Natural killer cell treated with Interleukin-12 subunit alpha and Interleukin-12 subunit beta and Interleukin-15 and Interleukin-18, amount 100 ng/mL, for 72 hours (primary cell): ENCODE data around the gene SMARCAD1. TPM values are rescaled to one million over a fixed set of nuclear protein-coding genes. Genes with fewer than 3 reads are reported as not detected.

Experiments
- ATAC-seq, 2 donors: fragments of 150-1000 bp; cut with Tn5 transposase in 1 of 2; sonication (Bioruptor Pico), chemical (Tn5 transposase) in 1 of 2; 2 replicates each; pipeline ENCODE4 v1.10.0; 2021
- DNase-seq: peaks from one replicate; pipeline ENCODE4 v3.0.0; 2022; ENCODE audit warnings: low spot score
- H3K27ac Mint-ChIP-seq, 2 donors: 1 replicate in 1 of 2; 2 replicates in 1 of 2; pipeline ENCODE4 v1.8.0; 2022; ENCODE audit warnings: mixed read lengths in 2 of 2, mild to moderate bottlenecking in 1 of 2, moderate library complexity in 1 of 2
- H3K27me3 Mint-ChIP-seq, 2 donors: 1 replicate in 1 of 2; 2 replicates in 1 of 2; pipeline ENCODE4 v1.8.0; 2022; ENCODE audit warnings: mixed read lengths in 2 of 2
- H3K36me3 Mint-ChIP-seq: one replicate; pipeline ENCODE4 v1.8.0; 2022; ENCODE audit warnings: mixed read lengths
- H3K4me1 Mint-ChIP-seq, 2 donors: 1 replicate in 1 of 2; 2 replicates in 1 of 2; pipeline ENCODE4 v1.8.0; 2022; ENCODE audit warnings: low read depth in 2 of 2, mixed read lengths in 2 of 2, mild to moderate bottlenecking in 1 of 2
- H3K4me3 Mint-ChIP-seq: one replicate; pipeline ENCODE4 v1.8.0; 2022; ENCODE audit warnings: mixed read lengths
- H3K9me3 Mint-ChIP-seq: 2 replicates; pipeline ENCODE4 v1.8.0; 2022; ENCODE audit warnings: mixed read lengths
- total RNA-seq, 2 donors: library from RNA; stranded (reverse); gene quantifications; one replicate each; pipeline ENCODE4 v1.2.3, GENCODE V29; 2022

SMARCAD1 gene
- 10 to 100 TPM; 28.0 to 33.3 TPM for total RNA-seq

GRCh38 chr4:94207469-94208224, at the start of gene SMARCAD1:
Gene SMARCAD1, plus strand, starts transcription at chr4:94207865. Its CDS starts 530 bp downstream, at chr4:94208395.
- peaks cover 19 to 20% of the 10 kb centered on the region in 2 donors for H3K4me1 Mint-ChIP-seq
- peak; percentile 96 to 97 for ATAC-seq
- H3K36me3 Mint-ChIP-seq: peaks cover 17% of the 10 kb centered on the region
- peak within 1 kb of the TSS; percentile 96 to 97 for H3K27ac Mint-ChIP-seq
- H3K4me3 Mint-ChIP-seq: peak within 1 kb of the TSS; percentile 94
- peak; percentile 89 for DNase-seq
- H3K9me3 Mint-ChIP-seq: no peaks in the 10 kb centered on the region
- H3K27me3 Mint-ChIP-seq: peaks cover 3 to 9% of the 10 kb centered on the region in 2 donors

GRCh38 chr4:94158883-94159282, 48.8 kb upstream of the SMARCAD1 start:
- H3K36me3 Mint-ChIP-seq: no peaks in the 10 kb centered on the region
- no peaks in the 10 kb centered on the region for H3K9me3 Mint-ChIP-seq
- H3K4me3 Mint-ChIP-seq: no peak overlapping the region
- H3K27ac Mint-ChIP-seq: no peak overlapping the region
- no peaks in the 10 kb centered on the region for H3K27me3 Mint-ChIP-seq
- ATAC-seq: no peak
- H3K4me1 Mint-ChIP-seq: no peaks in the 10 kb centered on the region
- DNase-seq: no peak

- Mint-ChIP-seq H3K4me3 (no peak overlapping the region), H3K9me3 (no peaks in the 10 kb centered on the region), H3K36me3 (no peaks in the 10 kb centered on the region), H3K27me3 (no peaks in the 10 kb centered on the region), H3K4me1 (no peaks in the 10 kb centered on the region), H3K27ac (no peak overlapping the region)
- DNase-seq (no peak), ATAC-seq (no peak)
Observed at GRCh38 chr4:94159790-94160189, 47.9 kb upstream of the SMARCAD1 start.

DNA sequence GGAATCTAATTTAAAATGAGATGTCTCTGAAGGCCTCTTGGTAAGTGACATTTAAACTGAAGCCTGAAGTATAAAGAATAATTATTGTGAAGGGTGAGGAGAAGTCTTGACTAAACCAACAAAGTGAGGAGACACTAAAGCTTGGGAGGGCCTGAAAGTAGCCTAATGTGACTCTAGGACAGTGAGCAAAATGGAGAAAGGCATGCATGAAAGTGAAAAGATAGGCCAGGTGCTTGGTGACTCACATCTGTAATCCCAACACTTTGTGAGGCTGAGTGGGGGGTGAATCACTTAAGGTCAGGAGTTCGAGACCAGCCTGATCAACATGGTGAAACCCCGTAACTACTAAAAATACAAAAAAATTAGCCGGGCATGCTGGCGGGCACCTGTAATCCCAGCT, 46.9 kb upstream of the SMARCAD1 start:
- no peaks in the 10 kb centered on the region for H3K4me1 Mint-ChIP-seq
- H3K4me3 Mint-ChIP-seq: no peak overlapping the region
- no peaks in the 10 kb centered on the region for H3K36me3 Mint-ChIP-seq
- ATAC-seq (no peak), DNase-seq (no peak)
- no peaks in the 10 kb centered on the region for H3K27me3 Mint-ChIP-seq
- no peak overlapping the region for H3K27ac Mint-ChIP-seq
- no peaks in the 10 kb centered on the region for H3K9me3 Mint-ChIP-seq

GRCh38 chr4:94165256-94165655, 42.4 kb upstream of the SMARCAD1 start:
- no peaks in the 10 kb centered on the region for H3K36me3 Mint-ChIP-seq
- H3K27me3 Mint-ChIP-seq: no peaks in the 10 kb centered on the region
- H3K9me3 Mint-ChIP-seq: no peaks in the 10 kb centered on the region
- ATAC-seq: no peak
- no peaks in the 10 kb centered on the region for H3K4me1 Mint-ChIP-seq
- no peak for DNase-seq
- H3K27ac Mint-ChIP-seq: no peak overlapping the region
- no peak overlapping the region for H3K4me3 Mint-ChIP-seq

DNA sequence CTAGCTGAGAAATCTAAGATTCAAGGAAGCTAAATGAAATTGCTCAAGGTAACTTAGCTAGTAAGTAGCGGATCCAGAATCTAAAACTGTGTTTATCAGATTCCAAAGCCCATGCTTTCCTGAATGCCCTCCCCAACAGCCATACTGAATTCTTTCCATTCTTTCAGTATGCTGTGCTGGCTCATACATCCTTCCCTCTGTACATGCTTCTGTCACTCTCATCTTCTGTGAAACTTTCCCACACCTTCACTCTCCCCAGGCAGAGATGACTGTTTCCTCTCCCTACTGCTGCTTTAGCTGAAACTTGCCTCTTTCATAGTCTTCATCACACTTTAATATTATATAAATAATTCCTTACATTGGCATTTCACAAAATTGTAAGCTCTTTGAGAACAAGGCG, 39.3 kb upstream of the SMARCAD1 start:
- Mint-ChIP-seq H3K36me3 (no peaks in the 10 kb centered on the region), H3K27me3 (peaks cover 0 to 6% of the 10 kb centered on the region in 2 donors), H3K4me1 (peaks cover 0 to 3% of the 10 kb centered on the region in 2 donors), H3K4me3 (no peak overlapping the region), H3K9me3 (no peaks in the 10 kb centered on the region), H3K27ac (no peak overlapping the region)
- ATAC-seq (no peak), DNase-seq (no peak)

DNA sequence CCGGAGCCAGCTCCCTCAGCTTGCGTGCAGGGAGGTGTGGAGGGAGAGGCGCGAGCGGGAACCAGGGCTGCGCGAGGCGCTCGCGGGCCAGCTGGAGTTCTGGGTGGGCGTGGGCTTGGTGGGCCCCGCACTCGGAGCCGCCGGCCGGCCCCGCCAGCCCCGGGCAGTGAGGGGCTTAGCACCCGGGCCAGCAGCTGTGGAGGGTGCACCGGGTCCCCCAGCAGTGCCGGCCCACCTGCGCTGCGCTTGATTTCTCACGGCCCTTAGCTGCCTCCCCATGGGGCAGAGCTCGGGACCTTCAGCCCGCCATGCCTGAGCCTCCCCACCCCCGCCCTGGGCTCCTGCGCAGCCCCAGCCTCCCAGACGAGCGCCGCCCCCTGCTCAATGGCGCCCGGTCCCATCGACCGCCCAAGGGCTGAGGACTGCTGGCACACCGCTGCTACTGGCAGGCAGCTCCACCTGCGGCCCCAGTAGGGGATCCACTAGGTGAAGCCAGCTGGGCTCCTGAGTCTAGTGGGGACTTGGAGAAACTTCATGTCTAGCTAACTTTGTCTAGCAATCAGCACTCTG, 37.8 kb upstream of the SMARCAD1 start:
- H3K27me3 Mint-ChIP-seq: peaks cover 0 to 7% of the 10 kb centered on the region in 2 donors
- no peak for DNase-seq
- no peak overlapping the region for H3K27ac Mint-ChIP-seq
- H3K4me3 Mint-ChIP-seq: no peak overlapping the region
- no peak for ATAC-seq
- no peaks in the 10 kb centered on the region for H3K36me3 Mint-ChIP-seq
- peaks cover 0 to 3% of the 10 kb centered on the region in 2 donors for H3K4me1 Mint-ChIP-seq
- H3K9me3 Mint-ChIP-seq: no peaks in the 10 kb centered on the region

DNA sequence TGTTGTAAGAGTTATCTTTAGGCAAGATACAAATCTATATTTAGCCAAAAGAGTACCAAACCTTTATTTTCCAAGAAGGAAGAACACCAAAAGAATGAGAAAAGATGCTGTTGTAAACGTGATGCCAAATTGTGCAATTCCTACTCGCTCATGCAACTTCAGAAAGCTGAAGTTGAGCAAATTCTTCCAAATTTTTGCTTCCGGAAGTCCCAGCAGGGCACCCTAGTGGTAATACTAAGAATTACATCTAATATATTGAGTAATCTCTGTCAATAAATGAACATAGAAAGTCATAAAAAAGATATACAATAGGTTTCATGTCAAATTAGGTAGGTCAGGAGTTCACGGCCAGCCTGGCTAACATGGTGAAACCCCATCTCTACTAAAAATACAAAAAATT, 36.0 kb upstream of the SMARCAD1 start:
- H3K9me3 Mint-ChIP-seq: no peaks in the 10 kb centered on the region
- DNase-seq (no peak), ATAC-seq (no peak)
- no peak overlapping the region for H3K27ac Mint-ChIP-seq
- H3K4me3 Mint-ChIP-seq: no peak overlapping the region
- no peaks in the 10 kb centered on the region for H3K36me3 Mint-ChIP-seq
- peaks cover 0 to 3% of the 10 kb centered on the region in 2 donors for H3K4me1 Mint-ChIP-seq
- peaks cover 0 to 14% of the 10 kb centered on the region in 2 donors for H3K27me3 Mint-ChIP-seq

DNA sequence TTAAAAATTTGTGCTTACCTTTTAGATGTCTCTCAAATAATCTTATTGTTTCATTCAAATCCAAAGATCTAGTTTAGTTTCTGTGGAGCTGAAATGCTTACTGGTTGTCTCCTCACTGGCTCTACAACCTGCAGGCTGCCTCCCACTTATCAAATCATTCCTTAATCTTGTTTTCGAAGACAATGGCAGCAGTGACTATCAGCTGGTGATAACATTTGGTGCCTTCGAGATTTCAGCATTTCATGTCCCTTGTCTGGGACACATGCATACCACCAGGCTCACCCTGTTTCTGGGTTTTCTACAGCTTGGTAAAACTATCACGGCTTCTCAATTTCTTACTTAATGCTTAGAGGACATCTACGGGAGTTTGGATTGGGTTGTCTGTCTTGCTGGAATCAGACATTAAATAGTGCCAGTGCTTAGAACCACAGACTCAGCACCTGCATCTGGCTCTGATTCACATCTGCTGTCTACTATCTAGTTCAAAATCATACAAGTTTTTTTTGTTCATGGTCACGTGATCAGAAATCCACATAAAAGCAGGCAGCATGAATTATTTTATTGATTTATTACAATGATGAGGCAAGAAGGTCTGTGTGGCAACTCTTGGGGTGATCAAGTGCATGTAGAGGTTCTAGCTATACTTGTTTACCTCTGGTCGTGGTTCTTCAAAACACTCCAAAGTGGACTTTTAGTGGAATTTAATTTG, 32.0 kb upstream of the SMARCAD1 start:
- Mint-ChIP-seq H3K9me3 (no peaks in the 10 kb centered on the region), H3K27me3 (peaks cover 7 to 14% of the 10 kb centered on the region in 2 donors), H3K27ac (no peak overlapping the region), H3K4me1 (peaks cover 0 to 1% of the 10 kb centered on the region in 2 donors), H3K4me3 (no peak overlapping the region), H3K36me3 (no peaks in the 10 kb centered on the region)
- ATAC-seq (no peak), DNase-seq (no peak)

- no peak for DNase-seq
- H3K36me3 Mint-ChIP-seq: no peaks in the 10 kb centered on the region
- H3K27me3 Mint-ChIP-seq: peaks cover 14 to 19% of the 10 kb centered on the region in 2 donors
- no peak for ATAC-seq
- H3K9me3 Mint-ChIP-seq: no peaks in the 10 kb centered on the region
- no peaks in the 10 kb centered on the region for H3K4me1 Mint-ChIP-seq
- H3K4me3 Mint-ChIP-seq: no peak overlapping the region
- no peak overlapping the region for H3K27ac Mint-ChIP-seq
Observed at GRCh38 chr4:94177822-94178221, 29.8 kb upstream of the SMARCAD1 start.

- Mint-ChIP-seq H3K27me3 (peaks cover 24% of the 10 kb centered on the region in 2 donors), H3K4me1 (no peaks in the 10 kb centered on the region), H3K4me3 (no peak overlapping the region), H3K27ac (no peak overlapping the region), H3K9me3 (no peaks in the 10 kb centered on the region), H3K36me3 (no peaks in the 10 kb centered on the region)
- no peak for DNase-seq
- ATAC-seq: no peak
Observed at GRCh38 chr4:94181815-94182214, 25.9 kb upstream of the SMARCAD1 start.

GRCh38 chr4:94202769-94203168, 4.9 kb upstream of the SMARCAD1 start:
- peaks cover 0 to 3% of the 10 kb centered on the region in 2 donors for H3K4me1 Mint-ChIP-seq
- no peaks in the 10 kb centered on the region for H3K9me3 Mint-ChIP-seq
- no peak overlapping the region for H3K27ac Mint-ChIP-seq
- no peak for ATAC-seq
- H3K36me3 Mint-ChIP-seq: no peaks in the 10 kb centered on the region
- peaks cover 10 to 15% of the 10 kb centered on the region in 2 donors for H3K27me3 Mint-ChIP-seq
- DNase-seq: no peak
- H3K4me3 Mint-ChIP-seq: no peak overlapping the region

DNA sequence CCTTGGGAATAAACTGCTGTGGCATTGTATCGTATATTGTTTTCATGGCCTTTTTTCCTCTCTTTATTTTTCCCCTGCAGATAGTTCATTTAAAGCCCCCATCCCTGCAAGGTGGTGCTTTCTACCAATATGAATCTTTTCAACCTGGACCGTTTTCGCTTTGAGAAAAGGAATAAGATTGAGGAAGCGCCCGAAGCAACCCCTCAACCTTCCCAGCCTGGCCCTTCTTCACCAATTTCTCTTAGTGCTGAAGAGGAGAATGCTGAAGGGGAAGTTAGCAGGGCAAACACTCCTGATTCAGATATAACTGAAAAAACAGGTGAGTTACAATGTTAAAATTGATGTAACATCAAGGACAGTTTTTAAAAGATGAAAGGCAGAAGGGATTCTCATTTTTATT, 601 bp downstream of the SMARCAD1 start:
- DNase-seq (no peak), ATAC-seq (no peak)
- Mint-ChIP-seq H3K27ac (peak overlapping the region; percentile 96 to 97), H3K4me1 (peaks cover 22 to 25% of the 10 kb centered on the region in 2 donors), H3K27me3 (peaks cover 2 to 4% of the 10 kb centered on the region in 2 donors), H3K4me3 (peak overlapping the region; percentile 94), H3K9me3 (no peaks in the 10 kb centered on the region), H3K36me3 (peaks cover 22% of the 10 kb centered on the region)

DNA sequence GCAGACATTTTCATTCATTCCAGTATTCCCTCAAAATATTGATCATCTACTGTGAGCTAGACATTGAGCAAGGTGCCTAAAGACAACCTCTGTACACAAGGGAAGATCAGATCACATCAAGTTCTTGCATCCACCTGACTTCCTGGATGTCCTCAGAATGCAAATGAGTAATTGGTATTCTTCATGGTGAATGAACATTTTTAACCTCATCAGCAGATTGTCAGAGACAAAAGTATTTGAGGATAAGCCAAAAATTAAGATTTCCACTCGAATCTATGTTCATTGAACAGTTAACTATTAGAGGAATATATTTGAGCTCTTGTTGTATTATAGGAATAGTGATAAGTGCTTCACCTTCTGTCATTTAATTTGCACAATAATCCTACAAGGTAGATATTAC, 1.3 kb downstream of the SMARCAD1 start:
- ATAC-seq (no peak), DNase-seq (no peak)
- Mint-ChIP-seq H3K36me3 (peaks cover 29% of the 10 kb centered on the region), H3K4me1 (peaks cover 28 to 32% of the 10 kb centered on the region in 2 donors), H3K27me3 (no peaks in the 10 kb centered on the region), H3K27ac (peak overlapping the region; percentile 96 to 97), H3K9me3 (no peaks in the 10 kb centered on the region), H3K4me3 (peak overlapping the region; percentile 94)
